MCF 10A (cell line): ENCODE data around the gene DRD1. TPM values are rescaled to one million over a fixed set of nuclear protein-coding genes. Genes with fewer than 3 reads are reported as not detected.

Experiments used
- Bru-seq: library from RNA; stranded (reverse); fragments of 400-500 nt; gene quantifications from one replicate; lab custom pipeline; 2021; lab: Mats Ljungman, UMichigan
- BruChase-seq, 2 experiments: library from RNA; stranded (reverse); fragments of 400-500 nt; gene quantifications; one replicate each; lab custom pipeline; 2021; lab: Mats Ljungman, UMichigan
- BruUV-seq: library from RNA; stranded (reverse); fragments of 400-500 nt; replicated peaks from 2 replicates; lab custom pipeline; 2021; lab: Mats Ljungman, UMichigan
- CTCF ChIA-PET: fragments of 300-600 bp; sonication (Branson Sonifier 250); formaldehyde crosslinking; extraction: SDS; loops from one replicate; lab custom pipeline; 2021; ENCODE audit warnings: antibody characterized with exemption, inconsistent platforms; lab: Yijun Ruan, JAX
- POLR2A ChIA-PET: fragments of 300-600, 350-650 bp; sonication (Branson Sonifier 250); formaldehyde crosslinking; extraction: SDS; loops from one replicate; lab custom pipeline; 2020; ENCODE audit warnings: antibody characterized with exemption, inconsistent platforms; lab: Yijun Ruan, JAX
- DNase-seq: peaks from one replicate; pipeline ENCODE4 v3.0.0-alpha.2; 2018; ENCODE audit not compliant: unreplicated experiment
- H3K27ac Mint-ChIP-seq: one replicate; pipeline ENCODE4 v1.8.0; 2022; ENCODE audit warnings: mild to moderate bottlenecking, low read depth, mixed read lengths; ENCODE audit not compliant: unreplicated experiment
- H3K27me3 Mint-ChIP-seq: one replicate; pipeline ENCODE4 v1.8.0; 2022; ENCODE audit warnings: mixed read lengths; ENCODE audit not compliant: insufficient read depth, unreplicated experiment
- H3K36me3 Mint-ChIP-seq: one replicate; pipeline ENCODE4 v1.8.0; 2022; ENCODE audit warnings: mild to moderate bottlenecking, moderate library complexity, mixed read lengths; ENCODE audit not compliant: insufficient read depth, unreplicated experiment
- H3K4me1 Mint-ChIP-seq: one replicate; pipeline ENCODE4 v1.8.0; 2022; ENCODE audit warnings: mixed read lengths; ENCODE audit not compliant: insufficient read depth, unreplicated experiment
- H3K4me3 Mint-ChIP-seq: one replicate; pipeline ENCODE4 v1.8.0; 2022; ENCODE audit warnings: mild to moderate bottlenecking, moderate library complexity, mixed read lengths; ENCODE audit not compliant: unreplicated experiment
- H3K9me3 Mint-ChIP-seq: one replicate; pipeline ENCODE4 v1.8.0; 2022; ENCODE audit warnings: mixed read lengths; ENCODE audit not compliant: unreplicated experiment
- CTCF ChIP-seq: fragments of 200-600 bp; IDR thresholded peaks from one replicate; pipeline ENCODE4 v1.8.0; 2022; ENCODE audit warnings: antibody characterized with exemption, mild to moderate bottlenecking; ENCODE audit not compliant: unreplicated experiment
- intact Hi-C: fragments of 100-400 bp; cut with micrococcal nuclease; formaldehyde crosslinking; loops from 2 replicates; pipeline ENCODE4 v1.14.1; 2022
- long read RNA-seq: library from polyadenylated mRNA; stranded (forward); transcript quantifications from one replicate; pipeline ENCODE4 v2.0.0, GENCODE V29; 2022
- total RNA-seq: library from RNA; stranded (reverse); gene quantifications from 2 replicates; pipeline ENCODE4 v1.2.3, GENCODE V29; 2022

Gene DRD1
- total RNA-seq (not detected in 2 replicates), Bru-seq, nascent RNA (not detected), BruChase-seq, experiment 1, labeled RNA remaining after a 6-hour chase (not detected), BruChase-seq, experiment 2, labeled RNA remaining after a 2-hour chase (not detected)
- long read RNA-seq: 0 reads

- no peak within 1 kb of the TSS for H3K27ac Mint-ChIP-seq
- H3K27me3 Mint-ChIP-seq: peaks cover 67% of the 10 kb centered on the region
- peak; percentile 41 for TF ChIP-seq CTCF
- no peaks in the 10 kb centered on the region for H3K9me3 Mint-ChIP-seq
- no peak within 1 kb of the TSS for H3K4me3 Mint-ChIP-seq
- no peak for DNase-seq
- intact Hi-C loops: no loop called here
- no peaks in the 10 kb centered on the region for H3K36me3 Mint-ChIP-seq
- no TSS peak for BruUV-seq
- ChIA-PET POLR2A (no interaction called here), CTCF (no interaction called here)
- H3K4me1 Mint-ChIP-seq: no peaks in the 10 kb centered on the region
Observed at GRCh38 chr5:175444060-175444904, at the start of gene DRD1. Gene DRD1 (minus strand): TSS chr5:175444182. CDS start chr5:175443099, 1,083 bp downstream.

GRCh38 chr5:175493726-175494125 lies 49.7 kb upstream of the DRD1 start:
- CTCF ChIA-PET: interaction anchor here (0.7 to 1.8 kb wide), 3 partner anchors 14 to 582 kb away, joined by 4 to 5 read pairs (median 4); no protein-coding TSS in a partner anchor
- peaks cover 53% of the 10 kb centered on the region for H3K36me3 Mint-ChIP-seq
- POLR2A ChIA-PET: interaction anchor here (1.9 kb wide), 1 partner anchor 15 kb away, joined by 13 read pairs; the partner anchor contains the start of gene SFXN1
- DNase-seq: no peak
- no peak overlapping the region for H3K4me3 Mint-ChIP-seq
- no peak for TF ChIP-seq CTCF
- intact Hi-C loops: no loop called here
- no peaks in the 10 kb centered on the region for H3K9me3 Mint-ChIP-seq
- no peak overlapping the region for H3K27ac Mint-ChIP-seq
- peaks cover 15% of the 10 kb centered on the region for H3K4me1 Mint-ChIP-seq
- BruUV-seq: no TSS peak
- no peaks in the 10 kb centered on the region for H3K27me3 Mint-ChIP-seq

- no TSS peak for BruUV-seq
- Mint-ChIP-seq H3K36me3 (peaks cover 53% of the 10 kb centered on the region), H3K4me3 (no peak overlapping the region), H3K9me3 (no peaks in the 10 kb centered on the region), H3K4me1 (peaks cover 19% of the 10 kb centered on the region), H3K27me3 (no peaks in the 10 kb centered on the region), H3K27ac (no peak overlapping the region)
- CTCF ChIA-PET: interaction anchor here (0.6 to 1.5 kb wide), 3 partner anchors 28 to 581 kb away, joined by 3 to 4 read pairs (median 4); no protein-coding TSS in a partner anchor
- DNase-seq: no peak
- intact Hi-C loops: no loop called here
- POLR2A ChIA-PET: no interaction called here
- no peak for TF ChIP-seq CTCF
Observed at GRCh38 chr5:175493260-175493659, 49.3 kb upstream of the DRD1 start.

- no TSS peak for BruUV-seq
- intact Hi-C loops: no loop called here
- Mint-ChIP-seq H3K36me3 (peaks cover 45% of the 10 kb centered on the region), H3K27ac (no peak overlapping the region), H3K4me1 (peaks cover 28% of the 10 kb centered on the region), H3K27me3 (no peaks in the 10 kb centered on the region), H3K9me3 (no peaks in the 10 kb centered on the region), H3K4me3 (no peak overlapping the region)
- no peak for DNase-seq
- ChIA-PET CTCF (interaction anchor here (1.3 to 1.6 kb wide), 3 partner anchors 19 to 42 kb away, joined by 3 to 5 read pairs (median 4); no protein-coding TSS in a partner anchor), POLR2A (interaction anchor here (0.6 to 1.2 kb wide), 3 partner anchors 13 to 859 kb away, joined by 3 read pairs; partner anchors contain the start of gene SFXN1)
- TF ChIP-seq CTCF: no peak
Observed at GRCh38 chr5:175491223-175491622, 47.2 kb upstream of the DRD1 start.
